Loucy (cell line): ENCODE measurements around the gene MYOT.

Experiments used
- H2AFZ ChIP-seq: fragments of 200-600 bp; sonication (generic); 2 replicates; pipeline ENCODE4 v1.6.0; 2016; ENCODE audit warnings: antibody characterized with exemption, mild to moderate bottlenecking, low read length, moderate library complexity
- H3F3A ChIP-seq: fragments of 200-600 bp; 2 replicates; pipeline ENCODE4 v1.6.0; 2016; ENCODE audit warnings: antibody characterized with exemption, low read depth, mild to moderate bottlenecking
- H3K27me3 ChIP-seq: fragments of 200-600 bp; sonication (generic); 2 replicates; pipeline ENCODE4 v1.6.1; 2014; ENCODE audit warnings: low read length, mild to moderate bottlenecking; ENCODE audit not compliant: insufficient read depth, poor library complexity, severe bottlenecking
- H3K36me3 ChIP-seq: fragments of 200-600 bp; sonication (generic); 2 replicates; pipeline ENCODE4 v1.6.1; 2016; ENCODE audit warnings: low read length; ENCODE audit not compliant: insufficient read depth
- H3K4me1 ChIP-seq: fragments of 200-600 bp; sonication (generic); 2 replicates; pipeline ENCODE4 v1.5.1; 2014; ENCODE audit warnings: low read length, mild to moderate bottlenecking; ENCODE audit not compliant: insufficient read depth, poor library complexity, severe bottlenecking
- H3K4me2 ChIP-seq: fragments of 200-600 bp; sonication (generic); 2 replicates; pipeline ENCODE4 v1.6.0; 2014; ENCODE audit warnings: antibody characterized with exemption, low read length, low read depth, mild to moderate bottlenecking; ENCODE audit not compliant: poor library complexity, severe bottlenecking
- H3K4me3 ChIP-seq: fragments of 200-600 bp; sonication (generic); 2 replicates; pipeline ENCODE4 v1.5.1; 2014; ENCODE audit warnings: low read length, mild to moderate bottlenecking, mixed read lengths; ENCODE audit not compliant: poor library complexity, severe bottlenecking
- H3K79me2 ChIP-seq: fragments of 200-600 bp; sonication (generic); 2 replicates; pipeline ENCODE4 v1.6.1; 2014; ENCODE audit warnings: low read length; ENCODE audit not compliant: insufficient read depth
- H3K9ac ChIP-seq: fragments of 200-600 bp; sonication (generic); 2 replicates; pipeline ENCODE4 v1.6.0; 2014; ENCODE audit warnings: mild to moderate bottlenecking, low read depth, low read length, moderate library complexity; ENCODE audit not compliant: poor library complexity, severe bottlenecking
- H3K9me2 ChIP-seq: fragments of 200-600 bp; sonication (generic); replicated peaks from 2 replicates; pipeline ENCODE4 v1.6.1; 2016; ENCODE audit warnings: low read depth, low read length, mixed read lengths
- H3K9me3 ChIP-seq: fragments of 200-600 bp; sonication (generic); 2 replicates; pipeline ENCODE4 v1.6.1; 2014; ENCODE audit warnings: mild to moderate bottlenecking, antibody characterized with exemption, low read length, low read depth; ENCODE audit not compliant: insufficient read depth
- H4K20me1 ChIP-seq: fragments of 200-600 bp; sonication (generic); 2 replicates; pipeline ENCODE4 v1.6.0; 2014; ENCODE audit warnings: antibody characterized with exemption, low read length, mild to moderate bottlenecking; ENCODE audit not compliant: insufficient read depth, poor library complexity, severe bottlenecking
- EZH2phosphoT487 ChIP-seq: fragments of 200-600 bp; IDR thresholded peaks from 2 replicates; pipeline ENCODE4 v1.6.1; 2018; ENCODE audit warnings: antibody characterized with exemption, mild to moderate bottlenecking, moderate library complexity, borderline replicate concordance
- TF ChIP-seq, protein P1 (sequence below): fragments of 200-600 bp; sonication (generic); conservative IDR thresholded peaks from 2 replicates; pipeline ENCODE4 v1.5.1; 2014; ENCODE audit warnings: mild to moderate bottlenecking, antibody characterized with exemption, low read length

MYOT gene

DNA sequence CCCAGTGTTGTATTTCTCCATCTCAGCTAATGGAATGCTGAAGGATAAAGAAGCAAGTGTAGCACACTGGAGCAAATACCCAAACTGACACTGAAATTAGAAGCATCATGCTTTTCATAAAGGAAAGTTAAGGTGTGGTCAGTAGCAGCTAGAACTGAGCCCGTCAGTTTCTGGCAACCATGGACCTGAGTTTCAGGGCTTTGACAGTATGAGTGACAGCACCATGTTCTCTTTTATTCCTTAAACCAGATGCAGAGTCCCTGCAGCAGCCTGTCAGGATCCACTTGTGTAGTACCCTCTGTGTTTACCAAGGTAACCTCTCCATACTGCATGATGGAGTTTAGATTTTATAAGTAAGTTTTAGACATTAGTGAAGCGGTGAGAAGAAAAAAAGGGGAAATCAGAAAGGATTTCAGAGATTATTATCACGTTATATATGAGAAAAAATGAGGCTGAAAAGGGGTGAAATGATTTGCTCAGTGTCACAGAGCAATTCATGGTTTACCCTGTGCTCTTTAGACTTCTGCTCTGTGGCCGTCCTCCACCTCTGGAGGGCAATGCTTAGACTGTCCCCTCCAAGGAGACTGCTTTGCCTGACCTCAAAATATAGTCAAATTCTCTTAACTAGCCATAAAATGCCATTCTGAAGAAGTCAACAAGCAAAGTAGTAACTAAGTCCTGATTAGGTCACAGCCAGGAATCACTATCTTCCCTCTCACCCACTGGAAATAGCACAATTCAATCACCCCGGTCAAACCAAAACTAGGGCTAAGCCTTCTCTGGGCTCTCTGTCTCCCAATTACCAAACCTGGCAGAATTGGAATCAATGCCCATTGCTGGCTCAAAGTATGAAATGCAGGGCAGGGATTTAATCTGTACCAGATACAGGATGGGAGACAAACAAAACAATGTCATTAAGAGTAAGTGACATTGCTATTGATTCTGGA is 10.5 kb upstream of the MYOT start:
- H2AFZ ChIP-seq, result peak overlapping the region; percentile 87

DNA sequence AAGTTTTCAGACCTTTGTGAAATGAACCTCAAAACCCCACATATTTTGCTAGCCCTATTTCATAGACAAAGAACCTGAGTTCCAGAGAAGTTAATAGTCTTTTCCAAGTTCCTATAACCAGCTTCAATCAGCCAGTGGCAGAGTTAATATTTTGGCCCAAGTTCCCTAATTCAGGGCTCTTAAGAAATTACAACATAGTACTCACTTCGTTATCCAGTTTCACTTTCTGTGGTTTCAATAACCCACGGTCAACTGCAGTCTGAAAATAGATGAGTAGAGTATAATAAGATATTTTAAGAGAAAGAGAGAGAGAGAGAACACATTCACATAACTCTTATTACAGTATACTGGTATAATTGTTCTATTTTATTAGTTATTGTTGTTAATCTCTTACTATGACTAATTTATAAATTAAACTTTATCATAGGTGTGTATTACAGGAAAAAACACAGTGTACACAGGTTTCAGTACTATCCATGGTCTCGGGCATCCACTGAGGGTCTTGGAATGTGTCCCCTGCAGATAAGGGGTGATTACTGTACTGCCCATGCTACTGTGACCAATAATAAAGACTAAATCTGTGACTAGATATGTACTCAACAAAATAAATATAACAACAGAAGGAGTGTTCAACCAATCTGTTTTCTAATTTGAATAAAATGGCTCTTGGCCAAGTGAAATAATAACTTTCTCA is 9.3 kb upstream of the MYOT start:
- no peaks in the 10 kb centered on the region for H4K20me1 ChIP-seq
- peak overlapping the region; percentile 77 for H3K4me2 ChIP-seq
- H3F3A ChIP-seq, result peaks cover 13% of the 10 kb centered on the region
- H3K9me2 ChIP-seq, result no peaks in the 10 kb centered on the region
- H3K4me1 ChIP-seq, result peaks cover 51% of the 10 kb centered on the region
- TF ChIP-seq, protein P1, sequence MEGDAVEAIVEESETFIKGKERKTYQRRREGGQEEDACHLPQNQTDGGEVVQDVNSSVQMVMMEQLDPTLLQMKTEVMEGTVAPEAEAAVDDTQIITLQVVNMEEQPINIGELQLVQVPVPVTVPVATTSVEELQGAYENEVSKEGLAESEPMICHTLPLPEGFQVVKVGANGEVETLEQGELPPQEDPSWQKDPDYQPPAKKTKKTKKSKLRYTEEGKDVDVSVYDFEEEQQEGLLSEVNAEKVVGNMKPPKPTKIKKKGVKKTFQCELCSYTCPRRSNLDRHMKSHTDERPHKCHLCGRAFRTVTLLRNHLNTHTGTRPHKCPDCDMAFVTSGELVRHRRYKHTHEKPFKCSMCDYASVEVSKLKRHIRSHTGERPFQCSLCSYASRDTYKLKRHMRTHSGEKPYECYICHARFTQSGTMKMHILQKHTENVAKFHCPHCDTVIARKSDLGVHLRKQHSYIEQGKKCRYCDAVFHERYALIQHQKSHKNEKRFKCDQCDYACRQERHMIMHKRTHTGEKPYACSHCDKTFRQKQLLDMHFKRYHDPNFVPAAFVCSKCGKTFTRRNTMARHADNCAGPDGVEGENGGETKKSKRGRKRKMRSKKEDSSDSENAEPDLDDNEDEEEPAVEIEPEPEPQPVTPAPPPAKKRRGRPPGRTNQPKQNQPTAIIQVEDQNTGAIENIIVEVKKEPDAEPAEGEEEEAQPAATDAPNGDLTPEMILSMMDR, result no peak
- no peak for TF ChIP-seq EZH2phosphoT487
- no peaks in the 10 kb centered on the region for H3K9me3 ChIP-seq
- H2AFZ ChIP-seq, result peak overlapping the region; percentile 87
- H3K27me3 ChIP-seq, result no peaks in the 10 kb centered on the region
- H3K36me3 ChIP-seq, result no peaks in the 10 kb centered on the region
- peak overlapping the region; percentile 66 for H3K9ac ChIP-seq
- H3K79me2 ChIP-seq, result no peaks in the 10 kb centered on the region
- peak overlapping the region; percentile 71 for H3K4me3 ChIP-seq

More for the DNA sequence above, 10.5 kb upstream of the MYOT start:
- Histone ChIP-seq H4K20me1 (no peaks in the 10 kb centered on the region), H3K36me3 (no peaks in the 10 kb centered on the region), H3K4me3 (peak overlapping the region; percentile 71), H3K9me3 (no peaks in the 10 kb centered on the region), H3K9ac (peak overlapping the region; percentile 66), H3K79me2 (no peaks in the 10 kb centered on the region), H3F3A (peaks cover 13% of the 10 kb centered on the region), H3K9me2 (no peaks in the 10 kb centered on the region), H3K4me1 (peaks cover 49% of the 10 kb centered on the region), H3K4me2 (peak overlapping the region; percentile 77), H3K27me3 (no peaks in the 10 kb centered on the region)
- no peak for TF ChIP-seq EZH2phosphoT487
- TF ChIP-seq, protein P1, result no peak

DNA sequence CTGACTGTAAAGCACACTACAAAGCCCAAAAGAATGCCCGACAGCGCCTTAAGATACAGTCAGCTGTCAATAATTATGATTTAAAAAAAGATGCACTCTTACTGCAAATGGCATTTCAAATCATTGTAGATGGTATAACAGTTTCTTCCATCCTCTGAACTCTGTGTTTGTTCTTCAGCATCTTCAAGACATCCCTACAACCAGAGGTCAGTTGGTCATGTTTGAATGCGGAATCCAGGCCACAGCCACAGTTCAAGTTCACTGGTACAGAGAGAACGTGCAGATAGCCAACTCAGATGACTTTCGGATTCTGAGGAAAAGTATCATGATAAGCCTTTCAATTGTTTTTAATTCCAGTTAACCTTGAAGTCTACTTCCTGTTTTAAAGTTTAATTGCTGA is 8.7 kb upstream of the MYOT start:
- Histone ChIP-seq H3K79me2 (no peaks in the 10 kb centered on the region), H3K4me1 (peaks cover 51% of the 10 kb centered on the region), H3K4me3 (no peak overlapping the region), H3K4me2 (peak overlapping the region; percentile 77), H3K9me3 (no peaks in the 10 kb centered on the region), H2AFZ (peak overlapping the region; percentile 87; the same call in 1 of the 2 replicates), H3K36me3 (no peaks in the 10 kb centered on the region), H3K9ac (peak overlapping the region; percentile 66), H3K9me2 (no peaks in the 10 kb centered on the region), H4K20me1 (no peaks in the 10 kb centered on the region), H3F3A (peaks cover 13% of the 10 kb centered on the region), H3K27me3 (no peaks in the 10 kb centered on the region)
- TF ChIP-seq, protein P1, result no peak
- TF ChIP-seq EZH2phosphoT487, result no peak
